HG03108 (cell line): Measurements from ENCODE around the gene FAM131B.
"Not testable (repeated sequence)": the region's sequence is repeated elsewhere in the genome, so short reads cannot be mapped to it uniquely, and the experiment has no call there.

Experiments used
- ATAC-seq: cut with Tn5 transposase; IDR thresholded peaks from one replicate; pipeline ENCODE4 v1.9.1; 2021; ENCODE audit warnings: moderate library complexity; ENCODE audit not compliant: unreplicated experiment

Gene FAM131B

GRCh38 chr7:143362131-143363015 is at the start of gene FAM131B:
FAM131B (minus strand) TSS chr7:143362713; CDS start chr7:143362603, 110 bp downstream.
- ATAC-seq: no peak

GRCh38 chr7:143411976-143412708 is 49.6 kb upstream of the FAM131B start:
- ATAC-seq: no peak

- ATAC-seq: no peak
Observed at GRCh38 chr7:143410521-143411004, 48.0 kb upstream of the FAM131B start.

- ATAC-seq: no peak
Observed at GRCh38 chr7:143408686-143409561, 46.4 kb upstream of the FAM131B start, which contains the start of gene EPHA1. EPHA1 (minus strand) TSS chr7:143408856; CDS start chr7:143408805, 51 bp downstream.

GRCh38 chr7:143408252-143408685 is 45.8 kb upstream of the FAM131B start:
- no peak for ATAC-seq

- no peak for ATAC-seq
Observed at GRCh38 chr7:143407287-143408251, 45.1 kb upstream of the FAM131B start.

GRCh38 chr7:143406002-143406357 is 43.5 kb upstream of the FAM131B start:
- no peak for ATAC-seq

- ATAC-seq: no peak
Observed at GRCh38 chr7:143405173-143406001, 42.9 kb upstream of the FAM131B start.

GRCh38 chr7:143402233-143402632 is 39.7 kb upstream of the FAM131B start:
- not testable (repeated sequence) for ATAC-seq

- ATAC-seq: no peak
Observed at GRCh38 chr7:143401265-143401664, 38.8 kb upstream of the FAM131B start.

GRCh38 chr7:143399642-143400041 is 37.1 kb upstream of the FAM131B start:
- ATAC-seq: no peak

GRCh38 chr7:143399151-143399550 is 36.6 kb upstream of the FAM131B start:
- ATAC-seq: no peak

GRCh38 chr7:143398616-143399015 is 36.1 kb upstream of the FAM131B start:
- no peak for ATAC-seq

GRCh38 chr7:143397710-143398530 is 35.4 kb upstream of the FAM131B start:
- no peak for ATAC-seq

GRCh38 chr7:143396625-143397556 is 34.4 kb upstream of the FAM131B start:
- no peak for ATAC-seq

GRCh38 chr7:143396182-143396581 is 33.7 kb upstream of the FAM131B start:
- ATAC-seq: no peak
